Activated T-helper 1 cell treated with anti-CD3 and anti-CD28 coated beads, Interleukin-12 subunit alpha, Interleukin-12 subunit beta, Interleukin-2, Interleukin-4 antibody, amounts not matched to agents 30 ng/mL and 10 ng/mL and 1 ng/mL, durations not matched to agents 14 hours and 24 hours and 36 hours (primary cell): Measurements from ENCODE around the gene HOXB2. TPM values are rescaled to one million over a fixed set of nuclear protein-coding genes. Genes with fewer than 3 reads are reported as not detected.

Source experiments
- DNase-seq: peaks from one replicate; pipeline ENCODE4 v3.0.0; 2021; ENCODE audit warnings: low spot score
- H3K27ac Mint-ChIP-seq: one replicate; pipeline ENCODE4 v1.8.0; 2021; ENCODE audit warnings: mild to moderate bottlenecking, mixed read lengths
- H3K27me3 Mint-ChIP-seq: one replicate; pipeline ENCODE4 v1.8.0; 2022; ENCODE audit warnings: mild to moderate bottlenecking, moderate library complexity, mixed read lengths; ENCODE audit not compliant: insufficient read depth
- H3K36me3 Mint-ChIP-seq: one replicate; pipeline ENCODE4 v1.8.0; 2021; ENCODE audit warnings: low read depth, mixed read lengths
- H3K4me1 Mint-ChIP-seq: one replicate; pipeline ENCODE4 v1.8.0; 2021; ENCODE audit warnings: low read depth, mixed read lengths
- H3K4me3 Mint-ChIP-seq: one replicate; pipeline ENCODE4 v1.8.0; 2021; ENCODE audit warnings: mild to moderate bottlenecking, moderate library complexity, mixed read lengths
- H3K9me3 Mint-ChIP-seq: one replicate; pipeline ENCODE4 v1.8.0; 2021; ENCODE audit warnings: mixed read lengths
- intact Hi-C: fragments of 100-400 bp; cut with micrococcal nuclease; formaldehyde crosslinking; loops from one replicate; pipeline ENCODE4 v1.15.1; 2024
- total RNA-seq: library from RNA; stranded (reverse); gene quantifications from 2 replicates; pipeline ENCODE4 v1.2.3, GENCODE V29; 2022

Gene HOXB2
- total RNA-seq, 1 donor from 2014 or later, result 32.8 TPM

DNA sequence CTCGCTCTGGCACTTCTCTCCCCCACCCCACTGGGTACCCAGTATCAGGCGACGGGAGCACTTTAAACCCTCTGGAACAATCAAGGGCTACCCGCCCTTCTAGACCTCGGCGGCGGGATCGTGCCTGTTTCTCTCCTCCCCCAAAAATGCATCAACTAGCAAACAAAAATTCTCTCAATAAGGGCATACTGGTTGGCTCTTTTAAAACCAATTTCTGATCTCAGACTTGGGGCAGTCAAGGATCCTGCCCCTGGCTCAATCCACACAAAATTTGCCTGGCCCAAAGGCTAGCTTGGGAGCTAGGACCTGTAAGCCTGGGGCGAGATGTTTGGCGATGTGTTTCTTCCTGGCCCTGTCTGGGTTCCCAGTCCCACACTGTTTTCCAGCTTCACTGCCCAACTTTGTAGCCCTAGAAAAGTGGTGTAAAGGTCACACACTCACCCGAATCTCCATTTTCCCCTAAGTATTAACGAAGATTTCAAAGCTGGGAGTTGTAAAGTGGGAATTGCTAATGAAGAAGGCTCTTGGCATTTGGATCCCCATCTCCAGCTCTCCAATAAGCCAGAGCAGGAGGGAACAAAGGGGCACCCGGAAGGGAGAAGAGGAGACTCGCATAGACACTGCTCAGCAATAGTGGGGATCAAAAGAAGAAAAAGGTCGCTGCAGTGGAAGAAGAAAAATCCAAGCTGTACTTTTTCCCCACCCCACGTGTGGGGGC, 14.4 kb upstream of the HOXB2 start:
- Mint-ChIP-seq H3K9me3 (no peaks in the 10 kb centered on the region), H3K4me1 (peaks cover 19% of the 10 kb centered on the region), H3K36me3 (peaks cover 11% of the 10 kb centered on the region), H3K4me3 (no peak overlapping the region), H3K27me3 (peaks cover 27% of the 10 kb centered on the region), H3K27ac (no peak overlapping the region)
- intact Hi-C loops, result no loop called here
- no peak for DNase-seq

DNA sequence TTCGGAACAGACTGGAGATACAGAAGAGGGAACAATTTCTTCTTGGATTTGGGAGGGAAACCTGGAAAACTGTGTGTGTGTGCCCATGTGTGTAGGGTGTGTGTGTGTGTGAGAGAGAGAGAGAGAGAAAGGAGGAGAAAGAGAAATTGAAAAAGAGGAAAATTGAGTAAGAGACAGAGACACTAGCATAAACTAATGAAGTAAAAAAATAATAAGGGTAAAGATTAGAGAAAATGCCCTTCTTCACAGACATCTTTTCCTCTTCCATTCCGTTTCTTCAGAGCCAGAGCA, 13.9 kb upstream of the HOXB2 start:
- Mint-ChIP-seq H3K4me1 (peaks cover 19% of the 10 kb centered on the region), H3K27me3 (peaks cover 27% of the 10 kb centered on the region), H3K27ac (no peak overlapping the region), H3K4me3 (no peak overlapping the region), H3K36me3 (peaks cover 11% of the 10 kb centered on the region), H3K9me3 (no peaks in the 10 kb centered on the region)
- intact Hi-C loops, result no loop called here
- DNase-seq, result no peak

DNA sequence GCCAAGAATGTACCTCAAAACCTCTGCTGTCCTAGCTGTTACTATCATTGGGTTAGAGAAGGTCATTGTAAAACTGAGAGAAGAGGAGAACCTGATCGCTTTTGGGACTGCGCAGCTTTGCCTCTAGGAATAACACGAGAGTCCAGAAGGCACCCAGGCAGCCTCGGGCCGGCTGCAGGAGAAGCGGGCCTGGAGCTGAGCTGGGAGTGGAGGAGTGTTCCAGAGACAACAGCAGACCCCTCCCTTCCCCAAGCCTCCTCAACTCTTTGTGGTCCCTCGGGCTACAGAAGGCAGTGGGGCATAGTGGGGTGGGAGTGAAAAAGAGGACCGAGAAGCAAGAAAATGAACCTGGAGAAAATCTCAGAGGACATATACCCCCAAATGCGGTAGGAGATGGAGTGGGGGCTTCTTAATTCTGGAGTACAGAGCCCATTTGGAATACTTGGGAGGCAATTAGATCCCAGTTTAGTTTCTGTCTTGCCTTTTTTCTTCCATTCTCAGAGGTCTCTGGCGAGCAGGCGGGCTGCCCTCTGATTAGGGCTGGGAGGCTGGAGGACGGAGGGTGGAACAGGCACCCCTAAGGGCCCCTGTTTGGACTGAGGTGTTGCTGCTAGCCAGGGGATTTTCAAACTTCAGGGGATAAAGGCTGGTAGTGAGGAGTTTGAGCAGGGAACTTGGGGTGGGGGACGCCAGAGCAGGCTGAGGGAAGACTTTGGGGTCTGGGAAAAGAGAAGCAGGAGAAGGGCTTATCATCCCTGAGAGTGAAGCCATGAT, 13.3 kb upstream of the HOXB2 start:
- no peak for DNase-seq

DNA sequence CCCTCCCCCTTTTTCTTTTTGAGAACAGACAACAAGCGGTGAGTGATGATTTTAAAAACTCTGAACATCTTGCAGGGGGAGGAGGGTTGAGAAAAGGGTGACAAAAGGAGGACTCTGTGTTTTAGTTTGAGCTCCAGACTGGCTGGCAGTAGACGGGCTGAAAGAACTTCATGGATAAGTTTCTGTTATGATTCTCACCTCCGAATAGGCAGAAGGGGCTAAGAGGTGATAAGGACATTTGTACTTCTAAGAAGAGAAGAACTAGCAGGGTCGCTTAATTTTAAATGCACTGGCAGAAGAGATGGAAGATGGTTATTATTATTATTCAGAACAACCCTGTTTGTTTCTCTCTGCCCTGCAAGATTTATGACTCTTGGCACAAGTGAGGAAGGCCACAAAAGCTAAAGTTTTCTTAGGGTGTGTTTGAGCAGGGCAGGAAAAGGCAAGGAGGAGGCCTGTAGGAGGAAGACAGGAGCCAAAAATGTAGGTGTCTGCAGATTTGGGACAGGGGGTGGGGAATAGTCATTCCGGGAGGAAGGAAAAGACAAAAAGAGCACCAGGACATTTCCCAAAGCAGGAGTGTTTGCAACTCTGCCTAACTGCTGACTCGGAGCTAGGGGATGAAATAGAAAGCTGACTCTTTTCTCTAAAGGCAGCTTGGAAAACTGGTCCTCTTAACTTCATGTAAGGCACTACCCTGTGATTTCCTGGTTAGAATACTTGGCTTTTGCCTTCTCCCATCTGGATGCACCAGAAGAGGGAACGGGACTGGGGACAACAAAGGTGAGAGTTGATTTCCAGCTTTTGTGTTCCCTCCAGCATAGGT, 11.9 kb upstream of the HOXB2 start:
- Mint-ChIP-seq H3K27me3 (peaks cover 26% of the 10 kb centered on the region), H3K4me1 (peaks cover 23% of the 10 kb centered on the region), H3K9me3 (no peaks in the 10 kb centered on the region), H3K4me3 (no peak overlapping the region), H3K36me3 (peaks cover 12% of the 10 kb centered on the region), H3K27ac (no peak overlapping the region)
- intact Hi-C loops, result no loop called here
- no peak for DNase-seq

More for the DNA sequence above, 13.3 kb upstream of the HOXB2 start:
- no peaks in the 10 kb centered on the region for H3K9me3 Mint-ChIP-seq
- H3K27ac Mint-ChIP-seq, result no peak overlapping the region
- peaks cover 19% of the 10 kb centered on the region for H3K4me1 Mint-ChIP-seq
- H3K4me3 Mint-ChIP-seq, result no peak overlapping the region
- peaks cover 27% of the 10 kb centered on the region for H3K27me3 Mint-ChIP-seq
- peaks cover 11% of the 10 kb centered on the region for H3K36me3 Mint-ChIP-seq
- intact Hi-C loops, result no loop called here

DNA sequence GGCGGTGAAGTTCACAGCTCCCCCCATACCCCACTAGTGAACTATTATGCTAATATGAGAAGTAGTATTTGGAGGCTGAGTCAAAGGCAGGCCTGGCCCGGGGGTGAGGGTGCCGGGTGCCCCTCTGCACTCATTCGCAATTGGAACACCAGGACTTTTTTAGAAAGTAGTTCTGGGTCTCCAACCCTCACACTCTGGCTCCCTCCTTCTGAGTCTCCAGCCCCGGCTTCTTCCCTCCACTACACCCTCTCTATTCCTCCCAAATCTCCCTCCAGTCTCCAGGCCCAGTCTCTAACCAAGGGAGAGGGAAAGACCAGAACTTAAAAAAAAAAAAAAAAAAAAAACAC, 11.3 kb upstream of the HOXB2 start:
- no peak overlapping the region for H3K4me3 Mint-ChIP-seq
- intact Hi-C loops, result no loop called here

DNA sequence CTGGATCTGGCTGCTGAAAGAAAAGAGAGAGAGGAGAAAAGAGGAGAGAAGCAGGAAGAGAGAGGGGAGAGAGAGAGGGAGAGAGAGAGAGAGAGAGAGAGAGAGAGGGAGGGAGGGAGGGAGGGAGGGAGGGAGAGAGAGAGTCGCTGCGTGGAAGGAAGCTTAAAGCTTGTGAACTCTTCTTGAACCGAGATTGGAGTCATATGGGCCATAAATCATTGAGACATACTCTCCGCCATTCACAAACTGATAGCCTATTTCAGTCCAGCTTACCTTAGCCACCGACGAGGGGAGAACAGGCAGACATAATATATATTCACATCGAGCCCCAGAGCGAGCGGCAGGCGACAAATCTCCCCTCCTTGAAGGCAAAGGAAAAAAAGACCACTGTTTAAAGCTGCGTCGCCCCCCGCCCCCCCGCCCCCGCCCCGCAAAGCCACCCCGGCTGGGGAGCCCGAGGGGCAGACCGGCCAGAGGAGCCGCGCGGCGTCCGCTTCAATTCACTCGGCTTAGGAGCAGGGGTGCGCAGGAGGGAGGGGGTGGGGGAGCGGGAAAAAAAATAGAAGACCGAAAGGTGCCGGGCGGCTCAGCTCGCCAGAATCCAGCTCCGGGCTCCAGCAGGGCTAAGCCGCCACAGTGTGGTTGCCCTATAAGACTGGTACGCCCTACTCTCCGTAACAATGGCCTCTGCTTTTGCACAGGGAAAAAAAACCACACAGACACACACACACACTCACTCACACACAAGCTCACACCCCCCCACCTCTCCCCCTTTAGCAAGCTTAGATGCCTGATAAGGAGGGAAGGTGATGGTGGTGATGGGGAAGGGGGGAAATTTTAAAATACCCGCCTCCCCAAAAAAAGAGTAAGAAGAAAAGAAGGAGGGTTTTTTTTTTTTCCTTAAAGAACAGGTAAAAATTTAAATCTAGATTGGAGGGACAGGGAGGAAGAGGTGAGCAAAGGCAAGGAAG, 10.6 kb upstream of the HOXB2 start:
- H3K4me1 Mint-ChIP-seq, result peaks cover 17% of the 10 kb centered on the region
- peak overlapping the region; percentile 77 for H3K4me3 Mint-ChIP-seq
- no peak for DNase-seq
- intact Hi-C loops, result no loop called here
- peaks cover 26% of the 10 kb centered on the region for H3K27me3 Mint-ChIP-seq
- H3K36me3 Mint-ChIP-seq, result peaks cover 11% of the 10 kb centered on the region
- H3K27ac Mint-ChIP-seq, result peak overlapping the region; percentile 68
- no peaks in the 10 kb centered on the region for H3K9me3 Mint-ChIP-seq

More for the DNA sequence above, 11.3 kb upstream of the HOXB2 start:
- H3K27me3 Mint-ChIP-seq, result peaks cover 26% of the 10 kb centered on the region
- no peak overlapping the region for H3K27ac Mint-ChIP-seq
- DNase-seq, result no peak
- H3K4me1 Mint-ChIP-seq, result peaks cover 20% of the 10 kb centered on the region
- H3K36me3 Mint-ChIP-seq, result peaks cover 12% of the 10 kb centered on the region
- H3K9me3 Mint-ChIP-seq, result no peaks in the 10 kb centered on the region

DNA sequence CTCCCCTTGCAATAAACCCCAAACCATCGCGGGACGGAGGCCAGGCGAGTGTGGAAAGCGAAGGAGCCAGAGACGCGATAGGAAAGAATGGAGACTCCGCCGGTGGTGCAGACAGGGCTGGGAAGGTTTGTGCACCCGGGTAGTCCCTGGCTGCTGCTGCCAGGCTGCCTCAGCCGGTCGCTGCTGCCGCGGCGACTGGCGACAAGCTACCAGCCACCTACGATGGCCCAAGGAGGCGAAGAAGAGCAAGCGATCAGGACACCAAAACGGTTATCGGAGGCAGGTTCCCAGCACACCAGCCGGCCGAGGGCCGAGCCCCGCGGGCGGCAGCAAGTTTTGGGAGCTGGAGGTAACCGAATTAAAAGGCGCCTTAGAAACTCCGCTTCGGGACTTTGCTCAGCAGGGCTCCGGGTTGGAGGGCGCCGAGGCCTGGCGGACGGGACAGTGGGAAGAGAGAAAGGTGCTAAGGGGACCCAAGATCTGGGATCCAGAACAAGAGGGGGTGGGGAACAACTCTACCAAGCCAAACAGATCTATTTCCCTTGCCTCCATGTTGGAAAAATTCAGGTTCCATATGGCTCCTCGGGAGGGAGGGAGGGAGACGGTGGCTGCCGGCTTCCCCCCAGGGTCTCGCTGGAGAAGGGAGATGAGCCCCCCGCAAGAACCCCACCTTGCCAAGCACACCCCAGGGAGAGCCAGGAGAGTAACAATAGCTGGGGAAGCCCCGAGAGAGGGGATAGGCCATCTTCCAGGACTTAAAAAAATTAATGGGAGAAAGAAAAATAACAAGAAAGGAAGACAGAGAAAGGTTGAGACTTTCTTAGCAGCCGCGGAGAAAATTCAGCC, 9.7 kb upstream of the HOXB2 start:
- Mint-ChIP-seq H3K4me1 (peaks cover 23% of the 10 kb centered on the region), H3K27ac (no peak overlapping the region), H3K27me3 (peaks cover 26% of the 10 kb centered on the region), H3K36me3 (peaks cover 15% of the 10 kb centered on the region), H3K9me3 (no peaks in the 10 kb centered on the region), H3K4me3 (peak overlapping the region; percentile 77)
- intact Hi-C loops, result no loop called here
- no peak for DNase-seq

DNA sequence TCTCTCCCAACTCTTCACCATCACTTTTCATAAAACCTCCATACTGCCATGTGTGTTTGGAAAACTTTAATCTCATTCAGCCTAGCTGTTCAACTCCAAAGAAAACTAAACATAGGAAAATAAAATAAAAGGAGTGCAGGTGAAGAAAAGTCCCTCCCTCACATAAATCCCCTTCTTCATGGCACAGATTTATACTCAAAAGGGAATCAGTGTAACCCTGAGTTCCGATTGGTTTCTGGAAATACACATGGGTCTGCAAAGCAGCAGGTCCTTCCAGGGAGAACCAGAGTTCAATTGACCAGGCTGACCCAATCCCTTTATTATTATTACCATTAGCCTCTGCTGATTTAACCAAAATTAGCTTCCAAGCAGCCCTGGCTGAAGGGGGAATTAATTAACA, 8.9 kb upstream of the HOXB2 start:
- no peak for DNase-seq
- intact Hi-C loops, result no loop called here
- Mint-ChIP-seq H3K27ac (no peak overlapping the region), H3K27me3 (peaks cover 26% of the 10 kb centered on the region), H3K9me3 (no peaks in the 10 kb centered on the region), H3K36me3 (peaks cover 16% of the 10 kb centered on the region), H3K4me1 (peaks cover 23% of the 10 kb centered on the region), H3K4me3 (no peak overlapping the region)

DNA sequence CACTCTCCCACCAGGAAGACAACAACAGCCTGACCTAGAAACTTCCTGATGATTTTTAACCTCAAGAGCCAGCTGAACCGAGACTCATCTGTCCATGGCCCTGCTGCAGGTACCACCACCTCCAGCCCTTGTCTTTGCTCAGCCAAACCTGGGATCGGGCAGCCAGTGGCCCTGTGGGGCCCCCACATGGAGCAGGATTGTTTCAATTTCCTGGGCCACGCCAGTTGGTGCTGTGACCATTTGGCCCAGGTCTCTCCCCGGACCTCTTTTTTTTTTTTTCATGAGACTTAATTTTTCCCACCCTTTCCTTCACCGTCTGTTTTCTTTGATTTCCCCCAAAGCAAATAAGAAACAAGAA, 8.3 kb upstream of the HOXB2 start:
- no peak for DNase-seq
- intact Hi-C loops, result no loop called here
- Mint-ChIP-seq H3K36me3 (peaks cover 13% of the 10 kb centered on the region), H3K27me3 (peaks cover 20% of the 10 kb centered on the region), H3K9me3 (no peaks in the 10 kb centered on the region), H3K4me1 (peaks cover 30% of the 10 kb centered on the region), H3K27ac (no peak overlapping the region), H3K4me3 (no peak overlapping the region)

DNA sequence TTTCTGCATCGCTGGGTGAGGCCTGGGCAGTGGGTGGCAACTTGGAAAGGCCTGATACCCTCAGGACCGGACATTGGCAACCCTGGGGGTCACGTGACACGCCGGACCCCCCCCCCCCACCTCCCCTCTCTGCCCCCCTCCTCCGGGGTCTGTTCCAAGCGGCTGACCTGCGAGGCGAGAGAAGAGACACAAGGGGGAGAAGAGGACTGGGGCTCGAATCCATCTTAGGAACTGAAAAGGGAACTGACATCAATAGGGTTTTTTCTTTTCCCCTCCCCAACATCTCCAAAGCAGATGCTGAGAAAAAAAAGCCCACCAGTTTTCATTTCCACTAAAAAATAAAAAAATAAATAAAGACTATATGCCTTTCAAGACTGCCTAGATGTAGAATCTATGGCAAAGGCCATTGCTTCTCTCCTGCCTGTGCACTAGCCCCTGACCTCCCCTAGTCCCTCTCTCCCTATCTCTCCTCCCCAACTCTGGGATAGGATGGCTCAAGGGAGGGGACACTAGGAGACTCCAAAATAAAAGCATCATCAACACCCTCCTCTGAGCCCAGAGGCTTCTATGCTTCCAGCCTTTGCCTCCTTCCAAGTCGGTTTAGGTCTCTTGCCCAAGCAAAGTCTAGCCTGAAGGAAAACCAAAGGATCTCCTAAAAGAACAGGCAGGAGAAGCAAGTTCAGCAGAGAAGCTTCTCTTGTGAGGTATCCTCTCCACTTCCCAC, 7.7 kb upstream of the HOXB2 start:
- no peak for DNase-seq
- intact Hi-C loops, result no loop called here
- H3K9me3 Mint-ChIP-seq, result no peaks in the 10 kb centered on the region
- no peak overlapping the region for H3K4me3 Mint-ChIP-seq
- peaks cover 17% of the 10 kb centered on the region for H3K27me3 Mint-ChIP-seq
- H3K27ac Mint-ChIP-seq, result no peak overlapping the region
- H3K4me1 Mint-ChIP-seq, result peaks cover 35% of the 10 kb centered on the region
- peaks cover 13% of the 10 kb centered on the region for H3K36me3 Mint-ChIP-seq

DNA sequence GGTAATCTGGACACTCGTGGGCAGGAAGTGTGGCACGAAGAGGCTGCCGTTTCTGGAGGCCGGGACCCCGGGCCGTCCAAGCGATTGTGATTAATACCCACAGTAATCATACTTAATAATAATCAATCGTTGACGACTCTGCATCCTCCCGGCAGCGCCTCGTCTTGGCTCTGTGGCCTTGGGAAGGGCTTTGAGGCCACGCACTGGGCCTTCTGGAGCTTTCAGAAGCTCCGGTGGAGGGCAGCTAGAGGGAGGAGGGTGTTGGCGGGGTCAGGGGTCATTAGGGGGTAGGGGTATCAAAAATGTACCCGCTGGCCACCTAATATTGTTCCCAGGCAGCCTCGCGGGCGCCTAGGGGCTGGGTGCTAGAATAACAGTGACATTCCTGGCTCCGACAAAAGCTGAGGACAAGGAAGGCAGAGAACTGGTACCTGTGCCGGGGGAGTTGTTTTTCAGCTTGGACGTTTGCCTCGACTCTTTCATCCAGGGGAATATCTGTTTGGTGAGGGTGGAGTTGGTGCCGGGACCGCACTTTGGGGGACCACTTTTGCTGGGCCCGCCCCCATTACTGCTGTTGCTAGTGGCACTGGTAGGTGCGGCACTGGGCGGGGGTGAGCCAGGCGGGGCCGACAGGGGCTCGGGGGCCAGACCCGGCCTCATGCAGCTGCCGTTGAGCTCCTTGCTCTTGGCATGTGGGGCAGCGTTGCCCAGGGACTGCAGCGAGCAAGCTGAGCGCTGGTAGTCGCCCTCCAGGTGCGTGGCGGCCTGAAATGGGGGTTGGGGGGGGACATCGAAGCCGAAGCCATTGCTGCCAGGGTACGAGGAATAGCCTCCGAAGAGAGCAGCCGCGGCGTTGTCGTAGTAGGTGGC, 6.9 kb upstream of the HOXB2 start:
- Mint-ChIP-seq H3K4me1 (peaks cover 43% of the 10 kb centered on the region), H3K27me3 (peaks cover 16% of the 10 kb centered on the region), H3K9me3 (no peaks in the 10 kb centered on the region), H3K4me3 (no peak overlapping the region), H3K27ac (no peak overlapping the region), H3K36me3 (peaks cover 13% of the 10 kb centered on the region)
- no peak for DNase-seq
- intact Hi-C loops, result no loop called here
